Measurements from ENCODE around the gene CLEC17A. TPM values are rescaled to one million over a fixed set of nuclear protein-coding genes. Genes with fewer than 3 reads are reported as not detected.

Gene CLEC17A
- polyA plus RNA-seq, 1 experiment: not detected

DNA sequence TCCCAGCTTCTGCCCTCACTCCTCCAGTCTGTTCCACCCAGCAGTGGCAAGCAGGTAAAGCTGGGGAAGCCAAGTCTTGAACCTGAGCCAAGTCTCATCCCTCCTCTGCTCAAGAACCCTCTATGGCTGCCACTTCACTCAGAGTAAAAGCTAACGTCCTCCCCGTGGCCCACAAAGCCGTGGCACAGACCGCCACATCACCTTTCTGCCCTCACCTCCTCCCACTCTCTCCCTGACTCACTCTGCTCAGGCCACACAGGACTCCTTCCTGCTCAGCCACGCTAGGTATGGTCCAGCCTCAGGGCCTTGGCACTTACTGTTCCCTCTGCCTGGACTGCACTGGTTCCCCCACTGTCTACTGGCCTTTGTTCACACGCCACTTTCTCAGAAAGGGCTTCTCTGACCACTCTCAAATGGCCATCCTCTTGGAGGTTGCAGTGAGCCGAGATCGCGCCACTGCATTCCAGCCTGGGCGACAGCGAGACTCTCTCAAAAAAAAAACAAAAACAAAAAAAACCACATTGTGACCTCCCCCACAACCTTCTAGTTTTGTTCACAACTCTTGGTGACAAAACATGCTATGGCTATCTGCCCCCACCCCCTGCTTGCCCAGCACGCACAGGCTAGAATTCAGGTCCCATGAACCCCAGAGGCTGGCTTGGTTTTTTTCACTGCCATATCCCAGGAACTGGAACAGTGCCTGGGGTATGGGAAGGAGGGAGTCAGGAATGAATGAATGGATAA is 26.8 kb upstream of the CLEC17A start:
- no peak for DNase-seq (ENCODE audit: low read depth)
- H3K27me3 ChIP-seq (ENCODE audit: control insufficient read depth, insufficient read depth, low read length): no peaks in the 10 kb centered on the region
- H3K4me3 ChIP-seq (ENCODE audit: low read depth, low read length): no peak overlapping the region
- TF ChIP-seq, protein P1, sequence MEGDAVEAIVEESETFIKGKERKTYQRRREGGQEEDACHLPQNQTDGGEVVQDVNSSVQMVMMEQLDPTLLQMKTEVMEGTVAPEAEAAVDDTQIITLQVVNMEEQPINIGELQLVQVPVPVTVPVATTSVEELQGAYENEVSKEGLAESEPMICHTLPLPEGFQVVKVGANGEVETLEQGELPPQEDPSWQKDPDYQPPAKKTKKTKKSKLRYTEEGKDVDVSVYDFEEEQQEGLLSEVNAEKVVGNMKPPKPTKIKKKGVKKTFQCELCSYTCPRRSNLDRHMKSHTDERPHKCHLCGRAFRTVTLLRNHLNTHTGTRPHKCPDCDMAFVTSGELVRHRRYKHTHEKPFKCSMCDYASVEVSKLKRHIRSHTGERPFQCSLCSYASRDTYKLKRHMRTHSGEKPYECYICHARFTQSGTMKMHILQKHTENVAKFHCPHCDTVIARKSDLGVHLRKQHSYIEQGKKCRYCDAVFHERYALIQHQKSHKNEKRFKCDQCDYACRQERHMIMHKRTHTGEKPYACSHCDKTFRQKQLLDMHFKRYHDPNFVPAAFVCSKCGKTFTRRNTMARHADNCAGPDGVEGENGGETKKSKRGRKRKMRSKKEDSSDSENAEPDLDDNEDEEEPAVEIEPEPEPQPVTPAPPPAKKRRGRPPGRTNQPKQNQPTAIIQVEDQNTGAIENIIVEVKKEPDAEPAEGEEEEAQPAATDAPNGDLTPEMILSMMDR (IDR thresholded peaks at IDR 0.05; ENCODE audit: insufficient read depth, low read depth, low read length): no peak
- POLR2A ChIA-PET: no interaction called here
- CTCF ChIA-PET: interaction anchor here (0.5 to 4.5 kb wide), 13 partner anchors 9 to 778 kb away, joined by 3 to 62 read pairs (median 5); partner anchors contain the start of genes DNAJB1, GIPC1 and NDUFB7
- no peaks in the 10 kb centered on the region for H3K36me3 ChIP-seq (ENCODE audit: control insufficient read depth, insufficient read depth, low read length)

DNA sequence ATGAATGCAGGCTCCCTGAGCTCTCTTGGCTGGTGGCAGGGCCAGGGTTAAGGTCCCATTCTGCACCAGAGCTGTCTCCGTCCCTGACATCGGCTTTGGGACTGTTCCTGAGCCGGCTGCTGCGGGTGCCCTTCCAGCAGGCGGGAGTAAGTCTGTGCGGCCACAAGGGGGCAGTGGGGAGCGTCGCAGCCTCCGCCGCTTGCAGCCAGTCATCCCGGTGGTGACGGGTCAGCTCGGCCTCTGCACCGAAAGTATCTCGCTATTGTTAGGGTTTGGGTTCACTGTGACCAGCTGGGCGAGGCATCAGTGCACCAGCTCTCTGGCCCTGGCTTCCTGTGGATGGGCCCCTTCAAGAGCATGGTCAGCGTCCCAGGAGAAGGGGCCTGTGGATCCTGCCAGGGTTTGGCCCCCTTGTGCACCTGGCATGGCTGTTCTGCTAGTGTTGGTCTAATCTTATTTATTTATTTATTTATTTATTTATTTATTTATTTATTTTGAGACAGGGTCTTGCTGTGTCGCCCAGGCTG is 26.2 kb upstream of the CLEC17A start:
- no peak for DNase-seq (ENCODE audit: low read depth)
- no peaks in the 10 kb centered on the region for H3K36me3 ChIP-seq (ENCODE audit: control insufficient read depth, insufficient read depth, low read length)
- no peaks in the 10 kb centered on the region for H3K27me3 ChIP-seq (ENCODE audit: control insufficient read depth, insufficient read depth, low read length)
- POLR2A ChIA-PET: no interaction called here
- H3K4me3 ChIP-seq (ENCODE audit: low read depth, low read length): no peak overlapping the region
- TF ChIP-seq, protein P1 (IDR thresholded peaks at IDR 0.05; ENCODE audit: insufficient read depth, low read depth, low read length): peak; percentile 99
- CTCF ChIA-PET: interaction anchor here (0.6 to 4.5 kb wide), 19 partner anchors 10 to 1698 kb away, joined by 3 to 62 read pairs (median 4); partner anchors contain the start of genes DNAJB1, GIPC1 and NDUFB7

DNA sequence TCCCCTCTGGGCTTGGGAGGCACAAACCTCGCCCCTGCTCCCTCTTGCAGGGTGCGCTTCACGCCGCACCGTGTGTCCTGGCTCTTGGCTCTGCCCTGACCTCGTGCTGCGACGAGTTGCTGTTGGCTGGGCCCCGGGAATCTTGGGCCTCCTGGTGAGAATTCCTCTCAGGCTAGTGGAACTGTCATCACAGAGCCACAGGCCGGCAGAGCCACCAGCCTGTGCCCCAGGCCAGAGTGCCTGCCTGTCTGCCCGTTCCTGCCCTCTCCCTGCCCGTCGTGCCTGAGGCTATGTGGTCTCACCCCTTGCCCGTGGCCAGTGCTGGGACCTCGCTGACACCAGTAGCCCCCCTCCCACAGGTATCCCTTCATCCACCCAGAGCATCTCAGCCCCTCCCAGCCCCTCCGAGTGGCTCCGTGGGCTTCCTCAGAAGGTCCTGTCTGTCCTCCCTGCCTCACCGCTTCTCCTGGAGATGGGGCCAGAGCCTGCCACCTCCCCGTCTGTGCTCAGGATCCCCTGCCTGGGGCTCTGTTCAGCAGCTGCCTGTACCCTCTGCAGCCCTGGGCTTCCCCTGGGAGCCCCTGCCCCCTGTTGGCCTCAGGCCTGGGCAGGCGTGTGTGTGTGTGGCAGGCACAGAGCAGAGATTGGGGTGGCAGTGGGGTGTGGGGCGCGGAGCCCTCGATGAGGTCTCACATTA is 24.4 kb upstream of the CLEC17A start:
- H3K4me3 ChIP-seq (ENCODE audit: low read depth, low read length): no peak overlapping the region
- POLR2A ChIA-PET: no interaction called here
- DNase-seq (ENCODE audit: low read depth): no peak
- CTCF ChIA-PET: no interaction called here
- TF ChIP-seq, protein P1 (IDR thresholded peaks at IDR 0.05; ENCODE audit: insufficient read depth, low read depth, low read length): no peak
- H3K36me3 ChIP-seq (ENCODE audit: control insufficient read depth, insufficient read depth, low read length): no peaks in the 10 kb centered on the region; the same call in 1 of the 2 replicates
- no peaks in the 10 kb centered on the region for H3K27me3 ChIP-seq (ENCODE audit: control insufficient read depth, insufficient read depth, low read length)

- TF ChIP-seq, protein P1 (IDR thresholded peaks at IDR 0.05; ENCODE audit: insufficient read depth, low read depth, low read length): no peak
- Histone ChIP-seq H3K36me3 (ENCODE audit: control insufficient read depth, insufficient read depth, low read length) (peaks cover under 1% of the 10 kb centered on the region), H3K27me3 (ENCODE audit: control insufficient read depth, insufficient read depth, low read length) (no peaks in the 10 kb centered on the region), H3K4me3 (ENCODE audit: low read depth, low read length) (no peak overlapping the region)
- POLR2A ChIA-PET: no interaction called here
- DNase-seq (ENCODE audit: low read depth): no peak
- CTCF ChIA-PET: interaction anchor here (0.8 to 0.9 kb wide), 3 partner anchors 9 to 14 kb away, joined by 3 read pairs; partner anchors contain the start of gene NDUFB7
These were observed 22.7 kb upstream of the CLEC17A start for GRCh38 chr19:14559916-14560775.
